Activated CD4-positive, alpha-beta memory T cell treated with anti-CD3 and anti-CD28 coated beads for 36 hours (primary cell): ENCODE measurements around the gene FAM107B. TPM values are rescaled to one million over a fixed set of nuclear protein-coding genes. Genes with fewer than 3 reads are reported as not detected.
A peak's percentile ranks its signal among the peaks of the same experiment; 100 is the strongest.
"Not testable (repeated sequence)": the region's sequence is repeated elsewhere in the genome, so short reads cannot be mapped to it uniquely, and the experiment has no call there.

Experiments
- CTCF ChIA-PET: fragments of 350-600 bp; sonication (Branson Sonifier 250); formaldehyde crosslinking; loops from one replicate; lab custom pipeline; 2021; ENCODE audit warnings: antibody characterized with exemption, inconsistent platforms; lab: Charles Lee
- POLR2A ChIA-PET: fragments of 350-600 bp; sonication (Branson Sonifier 250); formaldehyde crosslinking; loops from one replicate; lab custom pipeline; 2021; ENCODE audit warnings: antibody characterized with exemption; lab: Charles Lee
- DNase-seq: peaks from one replicate; pipeline ENCODE4 v3.0.0-alpha.2; 2020
- H3K27ac Mint-ChIP-seq: one replicate; pipeline ENCODE4 v1.8.0; 2021; ENCODE audit warnings: mixed read lengths
- H3K27me3 Mint-ChIP-seq: one replicate; pipeline ENCODE4 v1.8.0; 2021; ENCODE audit warnings: mixed read lengths
- H3K36me3 Mint-ChIP-seq: one replicate; pipeline ENCODE4 v1.8.0; 2021; ENCODE audit warnings: mixed read lengths
- H3K4me1 Mint-ChIP-seq: one replicate; pipeline ENCODE4 v1.8.0; 2021; ENCODE audit warnings: low read depth, mixed read lengths
- H3K4me3 Mint-ChIP-seq: one replicate; pipeline ENCODE4 v1.8.0; 2021; ENCODE audit warnings: mild to moderate bottlenecking, mixed read lengths
- H3K9me3 Mint-ChIP-seq: one replicate; pipeline ENCODE4 v1.8.0; 2021; ENCODE audit warnings: mixed read lengths
- intact Hi-C: fragments of 100-400 bp; cut with micrococcal nuclease; formaldehyde crosslinking; loops from one replicate; pipeline ENCODE4 v1.15.1; 2023
- total RNA-seq, 2 experiments: library from RNA; stranded (reverse); gene quantifications; one replicate each; pipeline ENCODE4 v1.2.3, GENCODE V29; 2021

Gene FAM107B
- total RNA-seq, 2 experiments from 2014 or later = 132 to 138 TPM

- intact Hi-C loops = loop anchor here (1.0 kb wide), 3 partner anchors 12 to 61 kb away; no protein-coding TSS in a partner anchor
- Mint-ChIP-seq H3K27ac (peak overlapping the region; percentile 50), H3K4me1 (peaks cover 37% of the 10 kb centered on the region), H3K27me3 (no peaks in the 10 kb centered on the region), H3K4me3 (no peak overlapping the region), H3K36me3 (peaks cover 10% of the 10 kb centered on the region), H3K9me3 (peaks cover 17% of the 10 kb centered on the region)
- POLR2A ChIA-PET = interaction anchor here (0.6 to 2.5 kb wide), 5 partner anchors 13 to 482 kb away, joined by 3 to 12 read pairs (median 5); no protein-coding TSS in a partner anchor
- DNase-seq = no peak
- CTCF ChIA-PET = interaction anchor here (1.2 to 1.7 kb wide), 2 partner anchors 21 to 60 kb away, joined by 3 to 6 read pairs; no protein-coding TSS in a partner anchor
Measured at GRCh38 chr10:14665865-14666857, 108.5 kb downstream of the FAM107B start.

- ChIA-PET POLR2A (interaction anchor here (0.9 to 2.5 kb wide), 5 partner anchors 17 to 482 kb away, joined by 4 to 12 read pairs (median 5); no protein-coding TSS in a partner anchor), CTCF (interaction anchor here (1.2 to 1.7 kb wide), 2 partner anchors 20 to 60 kb away, joined by 3 to 6 read pairs; no protein-coding TSS in a partner anchor)
- Mint-ChIP-seq H3K4me1 (peaks cover 45% of the 10 kb centered on the region), H3K27ac (peak overlapping the region; percentile 56), H3K36me3 (peaks cover 14% of the 10 kb centered on the region), H3K4me3 (no peak overlapping the region), H3K27me3 (no peaks in the 10 kb centered on the region), H3K9me3 (peaks cover 17% of the 10 kb centered on the region)
- DNase-seq = peak; percentile 40
- intact Hi-C loops = loop anchor here (1.0 kb wide), 3 partner anchors 13 to 60 kb away; no protein-coding TSS in a partner anchor
Measured at GRCh38 chr10:14665304-14665703, 109.4 kb downstream of the FAM107B start.

GRCh38 chr10:14664345-14664744, 110.4 kb downstream of the FAM107B start:
- H3K27ac Mint-ChIP-seq = peak overlapping the region; percentile 56

DNA sequence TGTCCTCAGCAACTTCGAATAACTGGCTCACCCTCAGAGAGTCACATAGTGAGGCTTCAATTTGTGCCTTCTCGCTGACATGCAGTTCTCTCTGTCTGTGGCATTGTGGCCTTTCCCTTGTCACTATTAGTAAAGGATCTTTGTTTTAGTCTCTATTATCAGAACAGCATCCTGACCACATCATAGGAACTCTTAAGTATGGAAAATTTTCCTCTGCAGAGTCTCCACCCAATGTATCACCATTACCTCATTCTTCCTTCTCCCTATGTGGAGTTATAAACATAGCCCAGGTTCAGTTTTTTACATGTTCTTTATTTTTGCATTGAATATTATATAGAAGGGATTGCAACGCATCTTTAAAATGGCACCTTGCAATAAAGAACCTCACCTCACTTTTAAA, 112.9 kb downstream of the FAM107B start:
- DNase-seq = no peak
- intact Hi-C loops = no loop called here
- H3K36me3 Mint-ChIP-seq = peaks cover 19% of the 10 kb centered on the region
- H3K4me3 Mint-ChIP-seq = no peak overlapping the region
- peaks cover 14% of the 10 kb centered on the region for H3K9me3 Mint-ChIP-seq
- ChIA-PET POLR2A (no interaction called here), CTCF (no interaction called here)
- no peak overlapping the region for H3K27ac Mint-ChIP-seq
- H3K27me3 Mint-ChIP-seq = no peaks in the 10 kb centered on the region
- peaks cover 76% of the 10 kb centered on the region for H3K4me1 Mint-ChIP-seq

More at GRCh38 chr10:14664345-14664744, 110.4 kb downstream of the FAM107B start:
- H3K4me3 Mint-ChIP-seq = no peak overlapping the region
- intact Hi-C loops = no loop called here
- peaks cover 17% of the 10 kb centered on the region for H3K9me3 Mint-ChIP-seq
- H3K27me3 Mint-ChIP-seq = no peaks in the 10 kb centered on the region
- H3K36me3 Mint-ChIP-seq = peaks cover 14% of the 10 kb centered on the region
- no peak for DNase-seq
- peaks cover 55% of the 10 kb centered on the region for H3K4me1 Mint-ChIP-seq
- ChIA-PET POLR2A (interaction anchor here (2.5 kb wide), 1 partner anchor 59 kb away, joined by 11 read pairs; no protein-coding TSS in a partner anchor), CTCF (interaction anchor here (1.7 kb wide), 1 partner anchor 59 kb away, joined by 6 read pairs; no protein-coding TSS in a partner anchor)

- peaks cover 4% of the 10 kb centered on the region for H3K9me3 Mint-ChIP-seq
Measured at GRCh38 chr10:14660831-14661230, 113.9 kb downstream of the FAM107B start.

GRCh38 chr10:14659626-14660196, 115.0 kb downstream of the FAM107B start:
- Mint-ChIP-seq H3K4me3 (peak overlapping the region; percentile 45), H3K27ac (peak overlapping the region; percentile 92), H3K36me3 (peaks cover 9% of the 10 kb centered on the region), H3K4me1 (peaks cover 77% of the 10 kb centered on the region), H3K27me3 (no peaks in the 10 kb centered on the region), H3K9me3 (no peaks in the 10 kb centered on the region)
- ChIA-PET POLR2A (interaction anchor here (1.0 to 2.3 kb wide), 3 partner anchors 11 to 15 kb away, joined by 3 to 9 read pairs (median 5); no protein-coding TSS in a partner anchor), CTCF (interaction anchor here (1.0 to 1.2 kb wide), 2 partner anchors 72 to 99 kb away, joined by 3 read pairs; no protein-coding TSS in a partner anchor)
- DNase-seq = peak; percentile 72
- intact Hi-C loops = loop anchor here (1.0 to 2.0 kb wide), 5 partner anchors 11 to 438 kb away; partner anchors contain the start of gene RPP38

More at GRCh38 chr10:14660831-14661230, 113.9 kb downstream of the FAM107B start:
- intact Hi-C loops = loop anchor here (1.0 kb wide), 1 partner anchor 271 kb away; no protein-coding TSS in a partner anchor
- peak overlapping the region; percentile 92 for H3K27ac Mint-ChIP-seq
- CTCF ChIA-PET = no interaction called here
- H3K27me3 Mint-ChIP-seq = no peaks in the 10 kb centered on the region
- POLR2A ChIA-PET = no interaction called here
- H3K36me3 Mint-ChIP-seq = peaks cover 12% of the 10 kb centered on the region
- peaks cover 78% of the 10 kb centered on the region for H3K4me1 Mint-ChIP-seq
- no peak overlapping the region for H3K4me3 Mint-ChIP-seq
- no peak for DNase-seq

GRCh38 chr10:14659137-14659536, 115.6 kb downstream of the FAM107B start:
- H3K27me3 Mint-ChIP-seq, H3K36me3 Mint-ChIP-seq, H3K9me3 Mint-ChIP-seq, DNase-seq: not testable (repeated sequence)
- intact Hi-C loops = loop anchor here (1.0 to 2.0 kb wide), 4 partner anchors 11 to 438 kb away; partner anchors contain the start of gene RPP38
- peak overlapping the region; percentile 92 for H3K27ac Mint-ChIP-seq
- POLR2A ChIA-PET = interaction anchor here (1.0 to 2.3 kb wide), 4 partner anchors 11 to 54 kb away, joined by 3 to 9 read pairs (median 5); no protein-coding TSS in a partner anchor
- H3K4me1 Mint-ChIP-seq = peaks cover 79% of the 10 kb centered on the region
- H3K4me3 Mint-ChIP-seq = peak overlapping the region; percentile 45
- CTCF ChIA-PET = interaction anchor here (1.0 to 1.2 kb wide), 2 partner anchors 71 to 98 kb away, joined by 3 read pairs; no protein-coding TSS in a partner anchor

GRCh38 chr10:14658331-14659127, 116.2 kb downstream of the FAM107B start:
- H3K36me3 Mint-ChIP-seq = peaks cover 9% of the 10 kb centered on the region
- peak overlapping the region; percentile 92 for H3K27ac Mint-ChIP-seq
- ChIA-PET POLR2A (interaction anchor here (1.0 to 2.3 kb wide), 4 partner anchors 10 to 53 kb away, joined by 3 to 9 read pairs (median 5); no protein-coding TSS in a partner anchor), CTCF (interaction anchor here (0.6 to 1.2 kb wide), 3 partner anchors 69 to 98 kb away, joined by 3 to 4 read pairs (median 3); no protein-coding TSS in a partner anchor)
- H3K9me3 Mint-ChIP-seq = no peaks in the 10 kb centered on the region
- peaks cover 80% of the 10 kb centered on the region for H3K4me1 Mint-ChIP-seq
- H3K4me3 Mint-ChIP-seq = peak overlapping the region; percentile 47
- no peaks in the 10 kb centered on the region for H3K27me3 Mint-ChIP-seq
- DNase-seq = no peak
- intact Hi-C loops = loop anchor here (1.0 to 2.0 kb wide), 4 partner anchors 10 to 439 kb away; partner anchors contain the start of gene RPP38

DNA sequence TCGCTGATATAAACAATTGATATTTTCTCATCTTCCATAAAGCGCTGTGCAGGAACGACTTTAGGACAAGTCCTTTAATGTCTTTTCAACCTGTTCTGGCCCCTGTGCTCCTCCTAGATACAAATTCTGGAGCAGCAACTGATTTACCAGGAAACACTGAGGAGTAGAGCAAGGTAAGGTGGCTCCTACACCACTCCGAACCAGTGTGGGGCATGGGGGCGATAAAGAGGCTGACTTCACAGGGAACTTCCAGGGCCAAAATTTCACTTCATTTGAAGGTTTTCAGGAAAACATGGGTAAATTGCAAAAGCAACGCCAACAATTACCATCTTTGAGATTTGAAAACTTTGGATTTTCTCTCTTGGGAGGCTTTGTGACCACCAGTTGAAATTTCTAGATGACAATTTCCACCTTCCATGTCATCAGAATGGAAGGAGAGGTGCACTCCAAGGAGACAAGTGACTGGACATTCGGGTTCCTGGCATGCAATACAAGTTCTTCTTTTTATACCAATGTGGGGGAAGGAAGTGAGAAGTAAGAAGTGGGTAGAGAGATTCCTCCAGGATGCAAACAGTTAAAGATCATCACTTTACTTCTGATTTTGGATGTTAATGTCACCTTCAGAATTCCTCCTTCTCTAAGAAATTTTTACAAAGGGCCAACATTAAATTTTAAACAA, 118.5 kb downstream of the FAM107B start:
- peaks cover 9% of the 10 kb centered on the region for H3K36me3 Mint-ChIP-seq
- no peak overlapping the region for H3K27ac Mint-ChIP-seq
- H3K9me3 Mint-ChIP-seq = no peaks in the 10 kb centered on the region
- intact Hi-C loops = no loop called here
- H3K4me3 Mint-ChIP-seq = no peak overlapping the region
- DNase-seq = no peak
- H3K4me1 Mint-ChIP-seq = peaks cover 90% of the 10 kb centered on the region
- CTCF ChIA-PET = no interaction called here
- POLR2A ChIA-PET = no interaction called here
- no peaks in the 10 kb centered on the region for H3K27me3 Mint-ChIP-seq

GRCh38 chr10:14654821-14655382, 119.8 kb downstream of the FAM107B start:
- DNase-seq = no peak
- H3K36me3 Mint-ChIP-seq = peaks cover 4% of the 10 kb centered on the region
- no peak overlapping the region for H3K4me3 Mint-ChIP-seq
- H3K4me1 Mint-ChIP-seq = peaks cover 78% of the 10 kb centered on the region
- no peak overlapping the region for H3K27ac Mint-ChIP-seq
- H3K9me3 Mint-ChIP-seq = no peaks in the 10 kb centered on the region
- intact Hi-C loops = no loop called here
- ChIA-PET CTCF (interaction anchor here (0.6 to 0.7 kb wide), 2 partner anchors 39 to 118 kb away, joined by 3 read pairs; no protein-coding TSS in a partner anchor), POLR2A (interaction anchor here (1.6 kb wide), 1 partner anchor 50 kb away, joined by 8 read pairs; no protein-coding TSS in a partner anchor)
- H3K27me3 Mint-ChIP-seq = no peaks in the 10 kb centered on the region
